Suppressor macrophage (primary cell): ENCODE measurements around the gene PPIP5K1.
"Not testable (repeated sequence)": the region's sequence is repeated elsewhere in the genome, so short reads cannot be mapped to it uniquely, and the experiment has no call there.

Source experiments
- DNase-seq, 4 experiments: peaks; one replicate each; pipeline ENCODE4 v3.0.0-alpha.2; 2020 to 2022
- total RNA-seq, 17 experiments: gene quantifications; one replicate each; lab custom pipeline; 2026; ENCODE audit warnings: mixed read lengths in 6 of 17, inconsistent platforms in 3 of 17; lab: John Stamatoyannopoulos, UW

PPIP5K1 gene
- total RNA-seq, result 6.6 to 18.3 (median 11.4) reads per million in 17 experiments

GRCh38 chr15:43589778-43590466 is at the start of gene PPIP5K1:
Gene PPIP5K1 (minus strand): TSS chr15:43590208. CDS start chr15:43584504, 5,704 bp downstream.
- not testable (repeated sequence) for DNase-seq

- not testable (repeated sequence) for DNase-seq
These were observed 48.6 kb upstream of the PPIP5K1 start for GRCh38 chr15:43638464-43639204.

- not testable (repeated sequence) for DNase-seq
These were observed 36.9 kb upstream of the PPIP5K1 start for GRCh38 chr15:43626937-43627336.

GRCh38 chr15:43625106-43625505 is 35.1 kb upstream of the PPIP5K1 start:
- DNase-seq, result no peak

- DNase-seq, result not testable (repeated sequence)
These were observed 32.2 kb upstream of the PPIP5K1 start for GRCh38 chr15:43622068-43622799.

- DNase-seq, result not testable (repeated sequence)
These were observed 28.7 kb upstream of the PPIP5K1 start, which contains the start of gene STRC for GRCh38 chr15:43618700-43619099. Gene STRC (minus strand): TSS chr15:43618800. CDS start chr15:43618722, 78 bp downstream.

- not testable (repeated sequence) for DNase-seq
These were observed 27.7 kb upstream of the PPIP5K1 start for GRCh38 chr15:43617750-43618149.

GRCh38 chr15:43602233-43602632 is 12.2 kb upstream of the PPIP5K1 start:
- not testable (repeated sequence) for DNase-seq

GRCh38 chr15:43600200-43600599 is 10.2 kb upstream of the PPIP5K1 start:
- DNase-seq, result not testable (repeated sequence)

- not testable (repeated sequence) for DNase-seq
These were observed 9.1 kb upstream of the PPIP5K1 start for GRCh38 chr15:43599131-43599530.

GRCh38 chr15:43593328-43594190 is 3.6 kb upstream of the PPIP5K1 start, which contains the start of gene CKMT1B:
Gene CKMT1B (plus strand): TSS chr15:43594027. CDS start chr15:43594219, 192 bp downstream.
- not testable (repeated sequence) for DNase-seq

- not testable (repeated sequence) for DNase-seq
These were observed 2.8 kb upstream of the PPIP5K1 start for GRCh38 chr15:43592841-43593240.

- DNase-seq, result not testable (repeated sequence)
These were observed 15.4 kb downstream of the PPIP5K1 start for GRCh38 chr15:43574607-43575006.

- DNase-seq, result not testable (repeated sequence)
These were observed 23.4 kb downstream of the PPIP5K1 start for GRCh38 chr15:43566615-43567014.

- not testable (repeated sequence) for DNase-seq
These were observed 26.2 kb downstream of the PPIP5K1 start for GRCh38 chr15:43563793-43564192.

- DNase-seq, result not testable (repeated sequence)
These were observed 27.3 kb downstream of the PPIP5K1 start for GRCh38 chr15:43562753-43563152.

- no peak for DNase-seq
These were observed 37.0 kb downstream of the PPIP5K1 start for GRCh38 chr15:43552986-43553385.

GRCh38 chr15:43552256-43552655 is 37.8 kb downstream of the PPIP5K1 start:
- DNase-seq, result no peak

- DNase-seq, result no peak
These were observed 39.3 kb downstream of the PPIP5K1 start for GRCh38 chr15:43550527-43551363.

GRCh38 chr15:43547539-43547938 is 42.5 kb downstream of the PPIP5K1 start:
- no peak for DNase-seq

- DNase-seq, result no peak
These were observed 44.6 kb downstream of the PPIP5K1 start for GRCh38 chr15:43545426-43545825.
